WTC11 (cell line): Measurements from ENCODE around the gene ABCG8.
A peak's percentile ranks its signal among the peaks of the same experiment; 100 is the strongest.

Experiments
- CREB1 ChIP-seq: sonication (generic); formaldehyde crosslinking; IDR thresholded peaks from 2 replicates; pipeline ENCODE4 v1.8.0; 2023; ENCODE audit warnings: mild to moderate bottlenecking, missing genetic modification reagents
- FOXJ3 ChIP-seq: sonication (generic); formaldehyde crosslinking; IDR thresholded peaks from 2 replicates; pipeline ENCODE4 v1.9.0; 2021; ENCODE audit warnings: missing genetic modification reagents, mild to moderate bottlenecking, borderline replicate concordance
- FOXK1 ChIP-seq: sonication (generic); formaldehyde crosslinking; IDR thresholded peaks from 2 replicates; pipeline ENCODE4 v1.8.0; 2022; ENCODE audit warnings: mild to moderate bottlenecking, moderate library complexity, missing genetic modification reagents
- GABPB1 ChIP-seq: sonication (generic); formaldehyde crosslinking; IDR thresholded peaks from 2 replicates; pipeline ENCODE4 v1.8.1; 2023; ENCODE audit warnings: mild to moderate bottlenecking, missing genetic modification reagents
- HMGA2 ChIP-seq: fragments of 250-450 bp; sonication (Bioruptor Pico); IDR thresholded peaks from 2 replicates; pipeline ENCODE4 v1.4.0; 2021; ENCODE audit warnings: mild to moderate bottlenecking, moderate library complexity
- ZNF232 ChIP-seq: sonication (generic); formaldehyde crosslinking; IDR thresholded peaks from 2 replicates; pipeline ENCODE4 v1.8.0; 2022; ENCODE audit warnings: mild to moderate bottlenecking, missing genetic modification reagents
- ZNF317 ChIP-seq: sonication (generic); formaldehyde crosslinking; IDR thresholded peaks from 2 replicates; pipeline ENCODE4 v1.8.1; 2023; ENCODE audit warnings: low read depth, mild to moderate bottlenecking, moderate library complexity, missing genetic modification reagents, borderline replicate concordance
- TF ChIP-seq, protein P1 (sequence below): fragments of 200-600 bp; IDR thresholded peaks from 2 replicates; pipeline ENCODE4 v1.8.0; 2022; ENCODE audit warnings: antibody characterized with exemption
- TF ChIP-seq, protein P2 (sequence below): sonication (generic); formaldehyde crosslinking; conservative IDR thresholded peaks from 2 replicates; pipeline ENCODE4 v1.8.1; 2022; ENCODE audit warnings: mild to moderate bottlenecking, missing genetic modification reagents
- TF ChIP-seq, protein P3 (sequence below): sonication (generic); formaldehyde crosslinking; IDR thresholded peaks from 2 replicates; pipeline ENCODE4 v1.8.1; 2023; ENCODE audit warnings: mild to moderate bottlenecking, missing genetic modification reagents
- TF ChIP-seq, protein P4 (sequence below): sonication (generic); formaldehyde crosslinking; IDR thresholded peaks from 2 replicates; pipeline ENCODE4 v1.8.1; 2022; ENCODE audit warnings: missing genetic modification reagents, borderline replicate concordance
- TF ChIP-seq, protein P5 (sequence below): sonication (generic); formaldehyde crosslinking; IDR thresholded peaks from 2 replicates; pipeline ENCODE4 v1.8.1; 2023; ENCODE audit warnings: mild to moderate bottlenecking, moderate library complexity, missing genetic modification reagents
- TF ChIP-seq, protein P6 (sequence below): sonication (generic); formaldehyde crosslinking; IDR thresholded peaks from 2 replicates; pipeline ENCODE4 v1.8.0; 2022; ENCODE audit warnings: mild to moderate bottlenecking, missing genetic modification reagents
- TF ChIP-seq, protein P7 (sequence below): sonication (generic); formaldehyde crosslinking; IDR thresholded peaks from 2 replicates; pipeline ENCODE4 v1.8.1; 2022; ENCODE audit warnings: mild to moderate bottlenecking, missing genetic modification reagents, moderate library complexity, borderline replicate concordance

DNA sequence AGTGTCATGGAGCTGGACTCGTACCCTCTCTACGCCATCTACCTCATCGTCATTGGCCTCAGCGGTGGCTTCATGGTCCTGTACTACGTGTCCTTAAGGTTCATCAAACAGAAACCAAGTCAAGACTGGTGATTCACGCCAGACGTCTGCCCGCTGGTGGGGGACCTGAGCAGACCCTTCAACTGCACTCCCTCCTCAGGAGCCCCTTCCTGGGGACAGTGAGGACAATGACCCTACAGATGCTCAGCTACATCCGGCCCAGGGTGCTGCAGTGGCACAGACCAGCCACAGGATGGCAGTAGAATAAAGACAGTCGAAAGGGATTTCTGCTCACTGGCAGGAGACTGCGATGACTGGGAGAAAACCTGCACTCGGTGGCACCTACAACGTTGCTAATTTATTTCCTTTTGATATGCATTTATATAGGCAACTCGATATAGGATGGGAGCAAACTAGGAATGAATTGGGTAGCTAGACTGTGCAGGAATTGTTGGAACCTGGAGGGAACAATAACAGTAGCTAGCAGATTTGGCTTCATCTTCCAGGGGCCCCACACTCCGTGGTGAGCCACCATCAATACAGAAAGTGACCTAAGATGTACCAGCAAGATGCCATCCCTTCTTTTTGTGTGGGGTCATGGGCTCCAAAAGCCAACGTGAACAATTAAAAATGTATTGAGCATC, 39.2 kb downstream of the ABCG8 start:
- TF ChIP-seq, protein P1, sequence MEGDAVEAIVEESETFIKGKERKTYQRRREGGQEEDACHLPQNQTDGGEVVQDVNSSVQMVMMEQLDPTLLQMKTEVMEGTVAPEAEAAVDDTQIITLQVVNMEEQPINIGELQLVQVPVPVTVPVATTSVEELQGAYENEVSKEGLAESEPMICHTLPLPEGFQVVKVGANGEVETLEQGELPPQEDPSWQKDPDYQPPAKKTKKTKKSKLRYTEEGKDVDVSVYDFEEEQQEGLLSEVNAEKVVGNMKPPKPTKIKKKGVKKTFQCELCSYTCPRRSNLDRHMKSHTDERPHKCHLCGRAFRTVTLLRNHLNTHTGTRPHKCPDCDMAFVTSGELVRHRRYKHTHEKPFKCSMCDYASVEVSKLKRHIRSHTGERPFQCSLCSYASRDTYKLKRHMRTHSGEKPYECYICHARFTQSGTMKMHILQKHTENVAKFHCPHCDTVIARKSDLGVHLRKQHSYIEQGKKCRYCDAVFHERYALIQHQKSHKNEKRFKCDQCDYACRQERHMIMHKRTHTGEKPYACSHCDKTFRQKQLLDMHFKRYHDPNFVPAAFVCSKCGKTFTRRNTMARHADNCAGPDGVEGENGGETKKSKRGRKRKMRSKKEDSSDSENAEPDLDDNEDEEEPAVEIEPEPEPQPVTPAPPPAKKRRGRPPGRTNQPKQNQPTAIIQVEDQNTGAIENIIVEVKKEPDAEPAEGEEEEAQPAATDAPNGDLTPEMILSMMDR: peak; percentile 97
- TF ChIP-seq, protein P2, sequence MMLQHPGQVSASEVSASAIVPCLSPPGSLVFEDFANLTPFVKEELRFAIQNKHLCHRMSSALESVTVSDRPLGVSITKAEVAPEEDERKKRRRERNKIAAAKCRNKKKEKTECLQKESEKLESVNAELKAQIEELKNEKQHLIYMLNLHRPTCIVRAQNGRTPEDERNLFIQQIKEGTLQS (CRISPR knock-in tag): no peak
- TF ChIP-seq, protein P3, sequence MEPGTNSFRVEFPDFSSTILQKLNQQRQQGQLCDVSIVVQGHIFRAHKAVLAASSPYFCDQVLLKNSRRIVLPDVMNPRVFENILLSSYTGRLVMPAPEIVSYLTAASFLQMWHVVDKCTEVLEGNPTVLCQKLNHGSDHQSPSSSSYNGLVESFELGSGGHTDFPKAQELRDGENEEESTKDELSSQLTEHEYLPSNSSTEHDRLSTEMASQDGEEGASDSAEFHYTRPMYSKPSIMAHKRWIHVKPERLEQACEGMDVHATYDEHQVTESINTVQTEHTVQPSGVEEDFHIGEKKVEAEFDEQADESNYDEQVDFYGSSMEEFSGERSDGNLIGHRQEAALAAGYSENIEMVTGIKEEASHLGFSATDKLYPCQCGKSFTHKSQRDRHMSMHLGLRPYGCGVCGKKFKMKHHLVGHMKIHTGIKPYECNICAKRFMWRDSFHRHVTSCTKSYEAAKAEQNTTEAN: no peak
- no peak for TF ChIP-seq ZNF317
- TF ChIP-seq CREB1 (CRISPR knock-in tag): no peak
- TF ChIP-seq, protein P4, sequence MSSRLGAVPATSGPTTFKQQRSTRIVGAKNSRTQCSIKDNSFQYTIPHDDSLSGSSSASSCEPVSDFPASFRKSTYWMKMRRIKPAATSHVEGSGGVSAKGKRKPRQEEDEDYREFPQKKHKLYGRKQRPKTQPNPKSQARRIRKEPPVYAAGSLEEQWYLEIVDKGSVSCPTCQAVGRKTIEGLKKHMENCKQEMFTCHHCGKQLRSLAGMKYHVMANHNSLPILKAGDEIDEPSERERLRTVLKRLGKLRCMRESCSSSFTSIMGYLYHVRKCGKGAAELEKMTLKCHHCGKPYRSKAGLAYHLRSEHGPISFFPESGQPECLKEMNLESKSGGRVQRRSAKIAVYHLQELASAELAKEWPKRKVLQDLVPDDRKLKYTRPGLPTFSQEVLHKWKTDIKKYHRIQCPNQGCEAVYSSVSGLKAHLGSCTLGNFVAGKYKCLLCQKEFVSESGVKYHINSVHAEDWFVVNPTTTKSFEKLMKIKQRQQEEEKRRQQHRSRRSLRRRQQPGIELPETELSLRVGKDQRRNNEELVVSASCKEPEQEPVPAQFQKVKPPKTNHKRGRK (CRISPR knock-in tag): no peak
- TF ChIP-seq ZNF232: no peak
- no peak for TF ChIP-seq FOXJ3
- TF ChIP-seq GABPB1 (CRISPR knock-in tag): peak; percentile 49; the same call in 1 of the 2 replicates
- TF ChIP-seq, protein P5, sequence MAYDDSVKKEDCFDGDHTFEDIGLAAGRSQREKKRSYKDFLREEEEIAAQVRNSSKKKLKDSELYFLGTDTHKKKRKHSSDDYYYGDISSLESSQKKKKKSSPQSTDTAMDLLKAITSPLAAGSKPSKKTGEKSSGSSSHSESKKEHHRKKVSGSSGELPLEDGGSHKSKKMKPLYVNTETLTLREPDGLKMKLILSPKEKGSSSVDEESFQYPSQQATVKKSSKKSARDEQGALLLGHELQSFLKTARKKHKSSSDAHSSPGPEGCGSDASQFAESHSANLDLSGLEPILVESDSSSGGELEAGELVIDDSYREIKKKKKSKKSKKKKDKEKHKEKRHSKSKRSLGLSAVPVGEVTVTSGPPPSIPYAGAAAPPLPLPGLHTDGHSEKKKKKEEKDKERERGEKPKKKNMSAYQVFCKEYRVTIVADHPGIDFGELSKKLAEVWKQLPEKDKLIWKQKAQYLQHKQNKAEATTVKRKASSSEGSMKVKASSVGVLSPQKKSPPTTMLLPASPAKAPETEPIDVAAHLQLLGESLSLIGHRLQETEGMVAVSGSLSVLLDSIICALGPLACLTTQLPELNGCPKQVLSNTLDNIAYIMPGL (CRISPR knock-in tag): no peak
- TF ChIP-seq, protein P6, sequence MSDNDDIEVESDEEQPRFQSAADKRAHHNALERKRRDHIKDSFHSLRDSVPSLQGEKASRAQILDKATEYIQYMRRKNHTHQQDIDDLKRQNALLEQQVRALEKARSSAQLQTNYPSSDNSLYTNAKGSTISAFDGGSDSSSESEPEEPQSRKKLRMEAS: no peak
- TF ChIP-seq, protein P7, sequence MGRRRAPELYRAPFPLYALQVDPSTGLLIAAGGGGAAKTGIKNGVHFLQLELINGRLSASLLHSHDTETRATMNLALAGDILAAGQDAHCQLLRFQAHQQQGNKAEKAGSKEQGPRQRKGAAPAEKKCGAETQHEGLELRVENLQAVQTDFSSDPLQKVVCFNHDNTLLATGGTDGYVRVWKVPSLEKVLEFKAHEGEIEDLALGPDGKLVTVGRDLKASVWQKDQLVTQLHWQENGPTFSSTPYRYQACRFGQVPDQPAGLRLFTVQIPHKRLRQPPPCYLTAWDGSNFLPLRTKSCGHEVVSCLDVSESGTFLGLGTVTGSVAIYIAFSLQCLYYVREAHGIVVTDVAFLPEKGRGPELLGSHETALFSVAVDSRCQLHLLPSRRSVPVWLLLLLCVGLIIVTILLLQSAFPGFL: no peak
- TF ChIP-seq FOXK1 (CRISPR knock-in tag): no peak
- no peak for TF ChIP-seq HMGA2 (CRISPR knock-in tag)
